MCF 10A (cell line): ENCODE measurements around the gene PLEKHA6. TPM values are rescaled to one million over a fixed set of nuclear protein-coding genes. Genes with fewer than 3 reads are reported as not detected.

Experiments used
- BruUV-seq: library from RNA; stranded (reverse); fragments of 400-500 nt; replicated peaks from 2 replicates; lab custom pipeline; 2021; lab: Mats Ljungman, UMichigan
- CTCF ChIA-PET: fragments of 300-600 bp; sonication (Branson Sonifier 250); formaldehyde crosslinking; extraction: SDS; loops from one replicate; lab custom pipeline; 2021; ENCODE audit warnings: antibody characterized with exemption, inconsistent platforms; lab: Yijun Ruan, JAX
- POLR2A ChIA-PET: fragments of 300-600, 350-650 bp; sonication (Branson Sonifier 250); formaldehyde crosslinking; extraction: SDS; loops from one replicate; lab custom pipeline; 2020; ENCODE audit warnings: antibody characterized with exemption, inconsistent platforms; lab: Yijun Ruan, JAX
- DNase-seq: peaks from one replicate; pipeline ENCODE4 v3.0.0-alpha.2; 2018; ENCODE audit not compliant: unreplicated experiment
- H3K27ac Mint-ChIP-seq: one replicate; pipeline ENCODE4 v1.8.0; 2022; ENCODE audit warnings: mild to moderate bottlenecking, low read depth, mixed read lengths; ENCODE audit not compliant: unreplicated experiment
- H3K27me3 Mint-ChIP-seq: one replicate; pipeline ENCODE4 v1.8.0; 2022; ENCODE audit warnings: mixed read lengths; ENCODE audit not compliant: insufficient read depth, unreplicated experiment
- H3K36me3 Mint-ChIP-seq: one replicate; pipeline ENCODE4 v1.8.0; 2022; ENCODE audit warnings: mild to moderate bottlenecking, moderate library complexity, mixed read lengths; ENCODE audit not compliant: insufficient read depth, unreplicated experiment
- H3K4me1 Mint-ChIP-seq: one replicate; pipeline ENCODE4 v1.8.0; 2022; ENCODE audit warnings: mixed read lengths; ENCODE audit not compliant: insufficient read depth, unreplicated experiment
- H3K4me3 Mint-ChIP-seq: one replicate; pipeline ENCODE4 v1.8.0; 2022; ENCODE audit warnings: mild to moderate bottlenecking, moderate library complexity, mixed read lengths; ENCODE audit not compliant: unreplicated experiment
- H3K9me3 Mint-ChIP-seq: one replicate; pipeline ENCODE4 v1.8.0; 2022; ENCODE audit warnings: mixed read lengths; ENCODE audit not compliant: unreplicated experiment
- CTCF ChIP-seq: fragments of 200-600 bp; IDR thresholded peaks from one replicate; pipeline ENCODE4 v1.8.0; 2022; ENCODE audit warnings: antibody characterized with exemption, mild to moderate bottlenecking; ENCODE audit not compliant: unreplicated experiment
- intact Hi-C: fragments of 100-400 bp; cut with micrococcal nuclease; formaldehyde crosslinking; loops from 2 replicates; pipeline ENCODE4 v1.14.1; 2022
- total RNA-seq: library from RNA; stranded (reverse); gene quantifications from 2 replicates; pipeline ENCODE4 v1.2.3, GENCODE V29; 2022

The PLEKHA6 gene
- total RNA-seq, 1 experiment from 2014 or later = 75.9 TPM

DNA sequence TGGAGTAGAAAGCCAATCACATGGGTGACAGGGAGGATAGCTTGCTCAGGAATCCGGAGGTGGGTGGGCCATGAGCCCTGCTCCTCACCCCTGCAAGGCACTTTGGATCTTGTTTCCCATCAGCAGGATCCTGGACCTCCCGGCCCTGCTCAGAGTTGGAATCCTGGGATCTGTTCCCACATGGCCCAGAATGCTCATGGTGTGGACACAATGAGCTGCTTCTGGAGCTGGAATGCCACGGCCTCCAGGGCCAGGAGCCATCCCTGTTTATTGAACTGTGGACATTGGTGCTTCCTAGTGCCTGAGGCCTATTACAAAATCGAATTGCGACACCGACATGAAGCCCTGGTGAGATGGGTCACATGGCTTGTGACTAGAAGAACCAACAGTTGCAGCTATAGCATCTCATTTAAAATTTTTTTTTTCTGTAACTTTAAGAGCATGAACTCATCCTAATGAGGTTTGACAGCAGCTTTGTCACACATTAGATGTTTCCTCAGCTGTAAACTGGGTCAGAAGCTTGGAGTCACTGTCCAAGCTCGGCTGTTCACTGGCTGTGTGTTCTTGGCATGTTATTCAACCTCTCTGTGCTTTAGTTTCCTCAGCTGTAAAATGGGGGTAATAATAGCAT lies 105.6 kb downstream of the PLEKHA6 start:
- H3K36me3 Mint-ChIP-seq = peaks cover 80% of the 10 kb centered on the region
- BruUV-seq = no TSS peak
- H3K9me3 Mint-ChIP-seq = no peaks in the 10 kb centered on the region
- H3K27ac Mint-ChIP-seq = no peak overlapping the region
- no peak for TF ChIP-seq CTCF
- POLR2A ChIA-PET = interaction anchor here (0.6 to 2.7 kb wide), 27 partner anchors 9 to 240 kb away, joined by 3 to 12 read pairs (median 4); partner anchors contain the start of gene PIK3C2B
- H3K4me1 Mint-ChIP-seq = peaks cover 13% of the 10 kb centered on the region
- intact Hi-C loops = no loop called here
- CTCF ChIA-PET = interaction anchor here (0.5 to 16.1 kb wide), 19 partner anchors 21 to 1255 kb away, joined by 3 to 289 read pairs (median 4); partner anchors contain the start of genes GOLT1A and PLEKHA6
- peak; percentile 97 for DNase-seq
- no peak overlapping the region for H3K4me3 Mint-ChIP-seq
- H3K27me3 Mint-ChIP-seq = no peaks in the 10 kb centered on the region

GRCh38 chr1:204251926-204252689 lies 107.6 kb downstream of the PLEKHA6 start:
- DNase-seq = no peak
- Mint-ChIP-seq H3K9me3 (no peaks in the 10 kb centered on the region), H3K27me3 (no peaks in the 10 kb centered on the region), H3K4me3 (no peak overlapping the region), H3K27ac (no peak overlapping the region), H3K36me3 (peaks cover 80% of the 10 kb centered on the region), H3K4me1 (peaks cover 13% of the 10 kb centered on the region)
- ChIA-PET POLR2A (no interaction called here), CTCF (interaction anchor here (0.6 to 16.1 kb wide), 5 partner anchors 109 to 391 kb away, joined by 3 to 289 read pairs (median 3); partner anchors contain the start of gene PLEKHA6)
- intact Hi-C loops = no loop called here
- no TSS peak for BruUV-seq
- no peak for TF ChIP-seq CTCF

DNA sequence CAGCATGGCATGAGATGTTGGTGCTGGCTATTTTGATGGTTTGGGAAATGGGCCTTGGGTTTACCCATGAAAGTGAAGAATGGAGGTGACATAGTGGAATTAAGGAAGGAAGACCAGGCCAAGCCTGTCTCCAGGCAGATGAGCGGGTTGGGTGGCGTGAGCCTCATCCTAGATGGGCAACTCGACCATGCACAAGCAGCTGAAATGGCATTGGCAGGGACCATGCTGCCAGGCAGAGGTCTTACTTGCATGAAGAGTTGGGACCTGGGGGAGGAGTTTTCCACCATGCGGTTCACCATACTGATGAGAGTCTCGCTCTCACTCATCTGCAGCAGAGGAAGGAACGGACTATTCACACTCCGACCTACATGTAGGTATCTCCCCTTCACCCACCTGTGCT lies 108.4 kb downstream of the PLEKHA6 start:
- BruUV-seq = no TSS peak
- no peaks in the 10 kb centered on the region for H3K27me3 Mint-ChIP-seq
- H3K9me3 Mint-ChIP-seq = no peaks in the 10 kb centered on the region
- no peak overlapping the region for H3K4me3 Mint-ChIP-seq
- peaks cover 80% of the 10 kb centered on the region for H3K36me3 Mint-ChIP-seq
- no peak for TF ChIP-seq CTCF
- DNase-seq = no peak
- intact Hi-C loops = no loop called here
- peaks cover 7% of the 10 kb centered on the region for H3K4me1 Mint-ChIP-seq
- H3K27ac Mint-ChIP-seq = no peak overlapping the region
- ChIA-PET CTCF (interaction anchor here (0.6 to 0.9 kb wide), 2 partner anchors 227 to 390 kb away, joined by 3 read pairs; no protein-coding TSS in a partner anchor), POLR2A (no interaction called here)
